Left ventricle myocardium inferior (tissue), 1 donor: ENCODE results near the gene LRMDA. TPM values are rescaled to one million over a fixed set of nuclear protein-coding genes. Genes with fewer than 3 reads are reported as not detected.

Experiments used
- DNase-seq: peaks from one replicate; pipeline ENCODE4 v3.0.0-alpha.2; 2020
- H3K27ac ChIP-seq: fragments of 200-600 bp; replicated peaks from 2 replicates; pipeline ENCODE4 v1.8.0; 2021
- H3K27me3 ChIP-seq: fragments of 200-600 bp; 2 replicates; pipeline ENCODE4 v1.8.0; 2021; ENCODE audit warnings: low read depth
- H3K36me3 ChIP-seq: fragments of 200-600 bp; 2 replicates; pipeline ENCODE4 v1.8.0; 2021
- H3K4me1 ChIP-seq: fragments of 200-600 bp; 2 replicates; pipeline ENCODE4 v1.8.0; 2021
- H3K4me3 ChIP-seq: fragments of 200-600 bp; 2 replicates; pipeline ENCODE4 v1.8.0; 2021; ENCODE audit warnings: mild to moderate bottlenecking, moderate library complexity
- H3K9me3 ChIP-seq: fragments of 200-600 bp; replicated peaks from 2 replicates; pipeline ENCODE4 v1.8.0; 2021
- CTCF ChIP-seq: fragments of 200-600 bp; IDR thresholded peaks from 2 replicates; pipeline ENCODE4 v1.8.0; 2021; ENCODE audit warnings: antibody characterized with exemption, mild to moderate bottlenecking, borderline replicate concordance
- intact Hi-C: fragments of 100-400 bp; cut with micrococcal nuclease; formaldehyde crosslinking; loops from one replicate; pipeline ENCODE4 v1.11.0; 2022
- total RNA-seq: library from RNA; stranded (reverse); fragmentation: NEBNext Ultra II Directional; extraction: Animal tissue kit (Norgen Biotek cat#: 25700); gene quantifications from one replicate; pipeline ENCODE4 v1.2.1, GENCODE V29; 2021
- donor health status: DM: no; HTN: yes; CAD: no; lungs with severe emphysema.

The LRMDA gene
- total RNA-seq, 1 donor from 2014 or later, result 18.7 TPM

DNA sequence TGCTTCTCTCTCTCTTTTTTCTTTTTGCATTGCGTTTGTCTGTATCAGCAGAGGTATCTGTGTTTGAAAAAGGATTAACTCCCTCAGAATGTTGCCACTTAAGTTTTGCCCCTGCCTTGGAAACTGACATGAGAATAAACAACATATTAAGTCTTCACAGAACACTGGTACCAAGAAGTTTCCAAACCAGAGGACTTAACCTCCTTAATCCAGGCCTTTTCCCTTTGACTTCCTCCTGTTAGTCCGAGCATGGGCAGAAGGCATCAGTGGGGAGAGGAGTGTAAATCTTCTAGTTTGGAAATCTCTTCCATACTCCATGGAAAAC is 681.4 kb downstream of the LRMDA start:
- H3K27me3 ChIP-seq, result peaks cover 17% of the 10 kb centered on the region
- TF ChIP-seq CTCF, result no peak
- H3K9me3 ChIP-seq, result no peaks in the 10 kb centered on the region
- no peak overlapping the region for H3K27ac ChIP-seq
- no peak overlapping the region for H3K4me3 ChIP-seq
- H3K4me1 ChIP-seq, result peaks cover 12% of the 10 kb centered on the region
- no peak for DNase-seq
- H3K36me3 ChIP-seq, result no peaks in the 10 kb centered on the region
- intact Hi-C loops, result no loop called here

DNA sequence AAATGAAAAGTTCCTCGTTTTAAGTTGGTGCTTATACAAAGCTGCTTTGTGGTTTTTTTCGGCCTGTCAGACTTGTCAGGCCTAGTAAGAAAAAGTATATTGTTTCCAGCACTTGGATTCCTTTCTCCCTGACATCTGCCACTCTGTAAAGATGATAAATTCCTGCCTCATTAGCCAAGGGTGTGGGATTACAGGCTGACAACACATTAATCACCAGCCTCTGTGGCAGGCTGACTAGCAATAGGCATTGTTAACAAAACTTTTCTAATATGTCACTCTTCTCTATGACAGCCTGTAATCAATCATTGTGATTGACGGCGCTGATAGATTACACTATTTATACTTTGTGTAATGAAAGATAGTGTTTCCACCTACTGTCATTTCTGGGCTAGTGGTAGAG is 682.5 kb downstream of the LRMDA start:
- Histone ChIP-seq H3K9me3 (no peaks in the 10 kb centered on the region), H3K27ac (no peak overlapping the region)
- intact Hi-C loops, result no loop called here

DNA sequence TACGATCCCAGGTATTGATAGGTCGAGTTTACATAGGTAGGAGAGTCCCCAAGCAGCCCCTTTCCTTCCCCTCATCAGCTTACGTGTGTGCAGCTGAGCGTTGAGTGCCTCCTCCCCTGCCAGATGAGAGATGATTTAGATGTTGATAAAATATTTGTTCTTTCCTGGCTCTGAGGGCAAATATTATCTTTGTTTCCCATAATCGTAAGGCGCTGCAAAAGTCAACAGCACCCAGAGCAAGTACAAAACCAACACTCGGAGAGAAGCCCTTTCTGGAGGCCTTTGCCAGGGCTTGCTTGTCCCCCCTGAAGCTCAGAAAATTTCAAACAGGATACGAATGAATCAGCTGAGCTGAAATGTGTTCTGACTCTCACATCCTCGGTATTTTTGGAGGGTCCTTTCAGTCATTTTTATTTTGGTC is 683.2 kb downstream of the LRMDA start:
- Histone ChIP-seq H3K4me1 (peaks cover 12% of the 10 kb centered on the region), H3K27ac (no peak overlapping the region), H3K4me3 (no peak overlapping the region), H3K9me3 (no peaks in the 10 kb centered on the region), H3K27me3 (peaks cover 17% of the 10 kb centered on the region), H3K36me3 (no peaks in the 10 kb centered on the region)
- intact Hi-C loops, result no loop called here
- DNase-seq, result no peak
- TF ChIP-seq CTCF, result no peak

More for the DNA sequence above, 682.5 kb downstream of the LRMDA start:
- Histone ChIP-seq H3K4me1 (peaks cover 12% of the 10 kb centered on the region), H3K36me3 (no peaks in the 10 kb centered on the region), H3K4me3 (no peak overlapping the region), H3K27me3 (peaks cover 17% of the 10 kb centered on the region)
- no peak for DNase-seq
- no peak for TF ChIP-seq CTCF

DNA sequence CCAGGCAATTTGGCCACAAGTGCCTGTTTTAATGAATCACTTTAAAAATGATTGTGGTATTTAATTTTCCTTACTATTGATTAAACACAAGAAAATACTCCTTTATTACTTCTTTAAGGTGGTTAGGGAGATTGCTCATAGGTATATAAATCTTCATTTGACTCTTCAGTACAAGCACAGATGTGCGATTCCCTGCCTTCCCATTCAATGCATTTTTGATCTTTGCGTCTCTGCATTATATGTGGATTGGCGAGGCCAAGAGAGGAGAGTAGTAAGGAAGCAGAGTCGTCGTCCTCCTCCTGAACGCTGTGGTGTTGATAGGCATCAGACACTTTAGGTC is 683.7 kb downstream of the LRMDA start:
- no peak for DNase-seq
- Histone ChIP-seq H3K9me3 (no peaks in the 10 kb centered on the region), H3K27me3 (peaks cover 17% of the 10 kb centered on the region), H3K36me3 (no peaks in the 10 kb centered on the region), H3K27ac (no peak overlapping the region), H3K4me3 (no peak overlapping the region), H3K4me1 (peaks cover 12% of the 10 kb centered on the region)
- intact Hi-C loops, result no loop called here
- TF ChIP-seq CTCF, result no peak

DNA sequence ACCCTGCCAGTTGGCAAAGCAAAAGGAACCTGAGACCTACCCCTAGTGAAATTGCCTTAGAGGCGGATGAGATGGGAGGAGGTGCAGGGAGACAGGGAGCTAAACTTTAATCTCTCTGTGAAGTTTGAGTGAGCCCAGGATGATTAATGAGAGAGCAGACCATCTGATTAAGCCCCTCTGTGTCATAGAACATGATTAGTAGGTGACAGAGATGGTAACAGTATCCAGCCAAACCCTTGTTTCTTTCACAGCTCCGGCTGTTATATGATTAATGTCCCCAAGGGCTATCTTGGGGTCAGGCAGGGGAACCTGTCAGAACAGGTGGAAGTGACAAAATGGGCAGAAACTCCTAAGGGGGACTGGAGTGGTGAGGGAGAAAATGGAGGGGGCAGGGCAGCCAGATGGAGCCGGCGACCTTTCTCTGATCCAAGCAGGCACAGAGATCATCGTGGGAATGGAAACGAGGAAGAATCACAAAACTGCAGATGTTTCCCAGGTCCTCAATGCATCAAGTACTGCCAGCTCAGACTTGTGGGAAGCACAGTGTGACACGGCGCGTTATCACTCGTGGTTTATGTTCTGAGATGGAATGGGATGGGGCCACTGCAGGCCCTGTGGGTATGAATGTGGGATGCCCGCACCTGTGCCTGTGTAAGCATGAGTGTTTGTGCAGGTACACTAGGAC is 684.2 kb downstream of the LRMDA start:
- no peak for TF ChIP-seq CTCF
- Histone ChIP-seq H3K4me3 (no peak overlapping the region), H3K9me3 (no peaks in the 10 kb centered on the region), H3K27ac (no peak overlapping the region), H3K36me3 (no peaks in the 10 kb centered on the region), H3K27me3 (peaks cover 13% of the 10 kb centered on the region), H3K4me1 (peaks cover 12% of the 10 kb centered on the region)
- intact Hi-C loops, result no loop called here
- DNase-seq, result no peak

DNA sequence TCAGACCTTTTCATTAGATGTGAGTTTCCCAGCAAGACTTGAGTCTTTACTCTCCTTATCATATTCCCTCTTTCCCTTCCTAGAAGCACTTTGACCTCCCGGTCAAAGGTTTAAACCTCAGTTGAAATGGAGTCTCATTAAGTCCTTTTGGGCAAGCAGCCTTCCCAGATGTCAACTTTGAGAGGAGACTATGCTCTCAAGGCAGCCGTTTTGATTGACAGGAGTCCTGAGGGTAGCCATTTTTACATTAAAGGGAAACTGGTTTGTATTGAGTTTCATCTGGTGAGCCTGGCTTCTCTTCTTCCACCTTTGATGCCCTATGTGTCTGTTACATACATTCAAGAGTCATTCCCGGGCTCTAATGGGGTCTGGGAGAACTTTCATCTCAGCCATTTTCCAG is 685.1 kb downstream of the LRMDA start:
- no peaks in the 10 kb centered on the region for H3K9me3 ChIP-seq
- intact Hi-C loops, result no loop called here
- H3K4me3 ChIP-seq, result no peak overlapping the region
- no peak for TF ChIP-seq CTCF
- H3K4me1 ChIP-seq, result peaks cover 11% of the 10 kb centered on the region
- peaks cover 6% of the 10 kb centered on the region for H3K27me3 ChIP-seq
- no peak for DNase-seq
- no peaks in the 10 kb centered on the region for H3K36me3 ChIP-seq
- H3K27ac ChIP-seq, result no peak overlapping the region
